Mesenchymal stem cell (in vitro differentiated cells and primary cell): Measurements from ENCODE around the gene TGFA.

Experiments used
- DNase-seq: peaks from one replicate; pipeline ENCODE4 v3.0.0-alpha.2; 2013
- H2AFZ ChIP-seq: one replicate; pipeline ENCODE4 v1.6.1; 2013; ENCODE audit warnings: low read depth, mild to moderate bottlenecking, control low read depth, inconsistent platforms, low read length, moderate library complexity
- H2AK5ac ChIP-seq: 2 replicates; pipeline ENCODE4 v1.6.1; 2013; ENCODE audit warnings: low read length, moderate library complexity, mild to moderate bottlenecking, inconsistent platforms; ENCODE audit not compliant: severe bottlenecking
- H2BK120ac ChIP-seq: one replicate; pipeline ENCODE4 v1.6.1; 2013; ENCODE audit warnings: low read depth, mild to moderate bottlenecking, inconsistent platforms, low read length, moderate library complexity
- H2BK12ac ChIP-seq, 2 experiments: one replicate each; pipeline ENCODE4 v1.6.1; 2013; ENCODE audit warnings: inconsistent platforms in 2 of 2, low read length in 2 of 2, mild to moderate bottlenecking in 2 of 2, moderate library complexity in 2 of 2, control low read depth in 1 of 2
- H2BK15ac ChIP-seq: one replicate; pipeline ENCODE4 v1.6.1; 2013; ENCODE audit warnings: mild to moderate bottlenecking, low read depth, inconsistent platforms; ENCODE audit not compliant: poor library complexity, severe bottlenecking
- H2BK5ac ChIP-seq: 2 replicates; pipeline ENCODE4 v1.6.1; 2013; ENCODE audit warnings: low read depth, mild to moderate bottlenecking, low read length, control low read depth, inconsistent platforms; ENCODE audit not compliant: poor library complexity, severe bottlenecking
- H3K14ac ChIP-seq, 2 experiments: one replicate each; pipeline ENCODE4 v1.6.1; 2013; ENCODE audit warnings: inconsistent platforms in 2 of 2, low read length in 2 of 2, control low read depth in 1 of 2, mild to moderate bottlenecking in 1 of 2, moderate library complexity in 1 of 2
- H3K18ac ChIP-seq, 2 experiments: one replicate each; pipeline ENCODE4 v1.6.1; 2013; ENCODE audit warnings: inconsistent platforms in 2 of 2, low read length in 2 of 2, control low read depth in 1 of 2, low read depth in 1 of 2, mild to moderate bottlenecking in 1 of 2
- H3K23ac ChIP-seq, 2 experiments: one replicate each; pipeline ENCODE4 v1.6.1; 2013; ENCODE audit warnings: inconsistent platforms in 2 of 2, low read length in 2 of 2, mild to moderate bottlenecking in 2 of 2, moderate library complexity in 2 of 2, control low read depth in 1 of 2
- H3K27ac ChIP-seq: 2 replicates; pipeline ENCODE4 v1.5.1; 2013; ENCODE audit warnings: mild to moderate bottlenecking, moderate library complexity, low read length, control low read depth, inconsistent platforms; ENCODE audit not compliant: poor library complexity, severe bottlenecking
- H3K27me3 ChIP-seq, 2 experiments: 2 replicates each; pipeline versions ENCODE4 v1.6.1 to v1.7.0; 2013; ENCODE audit warnings: low read length in 2 of 2, mild to moderate bottlenecking in 2 of 2, moderate library complexity in 2 of 2, control low read depth in 1 of 2, inconsistent platforms in 1 of 2; ENCODE audit not compliant: control insufficient read depth in 1 of 2, insufficient read depth in 1 of 2
- H3K36me3 ChIP-seq, 2 experiments: 2 replicates each; pipeline versions ENCODE4 v1.6.1 to v1.7.0; 2013; ENCODE audit warnings: low read length in 2 of 2, control low read depth in 1 of 2, inconsistent platforms in 1 of 2, low read depth in 1 of 2, mild to moderate bottlenecking in 1 of 2; ENCODE audit not compliant: insufficient read depth in 2 of 2, control insufficient read depth in 1 of 2
- H3K4ac ChIP-seq, 2 experiments: one replicate each; pipeline ENCODE4 v1.6.1; 2013; ENCODE audit warnings: inconsistent platforms in 2 of 2, low read length in 2 of 2, mild to moderate bottlenecking in 2 of 2, moderate library complexity in 2 of 2, control low read depth in 1 of 2, low read depth in 1 of 2
- H3K4me1 ChIP-seq: 2 replicates; pipeline ENCODE4 v1.6.1; 2013; ENCODE audit warnings: low read depth, low read length, control low read depth; ENCODE audit not compliant: control insufficient read depth, insufficient read depth
- H3K4me2 ChIP-seq: 2 replicates; pipeline ENCODE4 v1.6.1; 2013; ENCODE audit warnings: low read length, mild to moderate bottlenecking, inconsistent platforms; ENCODE audit not compliant: poor library complexity, severe bottlenecking
- H3K4me3 ChIP-seq, 2 experiments: 2 replicates each; pipeline versions ENCODE4 v1.5.1 to v1.7.0; 2013; ENCODE audit warnings: low read length in 2 of 2, mild to moderate bottlenecking in 2 of 2, control low read depth in 1 of 2, low read depth in 1 of 2; ENCODE audit not compliant: insufficient read depth in 1 of 2
- H3K79me1 ChIP-seq: replicated peaks from 2 replicates; pipeline ENCODE4 v1.6.1; 2013; ENCODE audit warnings: mild to moderate bottlenecking, control low read depth, low read length, inconsistent platforms; ENCODE audit not compliant: poor library complexity, severe bottlenecking
- H3K9ac ChIP-seq: 2 replicates; pipeline ENCODE4 v1.7.0; 2013; ENCODE audit warnings: mild to moderate bottlenecking, low read length, moderate library complexity
- H3K9me3 ChIP-seq: 2 replicates; pipeline ENCODE4 v1.7.0; 2013; ENCODE audit warnings: mild to moderate bottlenecking, low read length; ENCODE audit not compliant: control insufficient read depth
- H4K8ac ChIP-seq: one replicate; pipeline ENCODE4 v1.6.1; 2013; ENCODE audit warnings: inconsistent platforms, mild to moderate bottlenecking, low read length, moderate library complexity
- H4K91ac ChIP-seq: one replicate; pipeline ENCODE4 v1.6.1; 2013; ENCODE audit warnings: mild to moderate bottlenecking, low read length, inconsistent platforms
- WGBS: methylation state at CpG from one replicate; pipeline ENCODE4 v1.1.7; 2013; ENCODE audit warnings: mixed read lengths; 5-methylcytosine and 5-hydroxymethylcytosine counted together

TGFA gene

GRCh38 chr2:70469435-70469834, 84.2 kb downstream of the TGFA start:
- no peaks in the 10 kb centered on the region for H3K79me1 ChIP-seq
- H3K9ac ChIP-seq = no peak overlapping the region
- no peak overlapping the region for H3K4me2 ChIP-seq
- no peak overlapping the region for H2BK12ac ChIP-seq
- no peak overlapping the region for H3K14ac ChIP-seq
- no peak overlapping the region for H2BK120ac ChIP-seq
- H3K27me3 ChIP-seq = peaks cover 59 to 64% of the 10 kb centered on the region in 2 experiments
- no peak overlapping the region for H2BK15ac ChIP-seq
- H3K27ac ChIP-seq = no peak overlapping the region
- no peaks in the 10 kb centered on the region for H3K4me1 ChIP-seq
- H2AFZ ChIP-seq = no peak overlapping the region
- DNase-seq = no peak
- no peak overlapping the region for H2AK5ac ChIP-seq
- WGBS = 73% methylated on average over 7 of the region's 7 CpGs
- H3K36me3 ChIP-seq = no peaks in the 10 kb centered on the region
- no peak overlapping the region for H4K91ac ChIP-seq
- no peak overlapping the region for H4K8ac ChIP-seq
- H3K9me3 ChIP-seq = no peaks in the 10 kb centered on the region
- H3K23ac ChIP-seq = no peak overlapping the region
- no peak overlapping the region for H3K18ac ChIP-seq
- H2BK5ac ChIP-seq = no peak overlapping the region
- no peak overlapping the region for H3K4ac ChIP-seq
- H3K4me3 ChIP-seq = no peak overlapping the region

- Histone ChIP-seq H3K4ac (no peak overlapping the region), H4K8ac (no peak overlapping the region), H2AFZ (no peak overlapping the region)
Measured at GRCh38 chr2:70468878-70469277, 84.7 kb downstream of the TGFA start.

GRCh38 chr2:70467831-70468779, 85.5 kb downstream of the TGFA start:
- 62% methylated on average over 8 of the region's 10 CpGs for WGBS
- Histone ChIP-seq H3K4me1 (no peaks in the 10 kb centered on the region), H3K79me1 (no peaks in the 10 kb centered on the region), H3K27ac (no peak overlapping the region), H2AK5ac (no peak overlapping the region), H3K9me3 (no peaks in the 10 kb centered on the region), H2BK15ac (no peak overlapping the region), H2BK12ac (no peak overlapping the region), H3K4ac (no peak overlapping the region), H3K27me3 (peaks cover 54 to 55% of the 10 kb centered on the region in 2 experiments), H3K18ac (no peak overlapping the region), H2AFZ (no peak overlapping the region), H3K14ac (no peak overlapping the region), H2BK5ac (no peak overlapping the region), H3K36me3 (no peaks in the 10 kb centered on the region), H3K23ac (no peak overlapping the region), H3K4me3 (no peak overlapping the region), H2BK120ac (no peak overlapping the region), H4K8ac (no peak overlapping the region), H3K4me2 (no peak overlapping the region), H4K91ac (no peak overlapping the region), H3K9ac (no peak overlapping the region)
- DNase-seq = no peak

More at GRCh38 chr2:70468878-70469277, 84.7 kb downstream of the TGFA start:
- Histone ChIP-seq H3K9me3 (no peaks in the 10 kb centered on the region), H3K36me3 (no peaks in the 10 kb centered on the region), H2BK15ac (no peak overlapping the region), H3K4me3 (no peak overlapping the region), H4K91ac (no peak overlapping the region), H3K79me1 (no peaks in the 10 kb centered on the region), H2BK12ac (no peak overlapping the region), H2BK5ac (no peak overlapping the region), H3K9ac (no peak overlapping the region), H3K27me3 (peaks cover 56 to 61% of the 10 kb centered on the region in 2 experiments), H3K23ac (no peak overlapping the region), H2AK5ac (no peak overlapping the region), H3K4me2 (no peak overlapping the region), H3K14ac (no peak overlapping the region), H2BK120ac (no peak overlapping the region), H3K18ac (no peak overlapping the region), H3K27ac (no peak overlapping the region), H3K4me1 (no peaks in the 10 kb centered on the region)
- DNase-seq = no peak
- WGBS = 62% methylated on average over 1 of the region's 1 CpG

- Histone ChIP-seq H3K36me3 (no peaks in the 10 kb centered on the region), H3K23ac (no peak overlapping the region), H3K4me1 (no peaks in the 10 kb centered on the region), H4K91ac (no peak overlapping the region), H2BK5ac (no peak overlapping the region), H3K27me3 (peaks cover 52 to 54% of the 10 kb centered on the region in 2 experiments), H3K79me1 (no peaks in the 10 kb centered on the region), H3K9me3 (no peaks in the 10 kb centered on the region), H2BK12ac (no peak overlapping the region), H2AK5ac (no peak overlapping the region), H3K27ac (no peak overlapping the region), H3K14ac (no peak overlapping the region), H2AFZ (no peak overlapping the region), H3K4ac (no peak overlapping the region), H3K4me2 (no peak overlapping the region), H2BK15ac (no peak overlapping the region), H3K4me3 (no peak overlapping the region), H3K18ac (no peak overlapping the region), H3K9ac (no peak overlapping the region), H4K8ac (no peak overlapping the region), H2BK120ac (no peak overlapping the region)
- WGBS = 71% methylated on average over 2 of the region's 3 CpGs
- no peak for DNase-seq
Measured at GRCh38 chr2:70467237-70467636, 86.4 kb downstream of the TGFA start.
